ENCODE data around the gene IFNL2. TPM values are rescaled to one million over a fixed set of nuclear protein-coding genes. Genes with fewer than 3 reads are reported as not detected.

Gene IFNL2
- total and polyA plus RNA-seq, 9 of the 15 experiments (the other 6 are each of a cell fraction or from before 2014, with no cell fraction given), result not detected

GRCh38 chr19:39308531-39309304 lies 40.5 kb downstream of the IFNL2 start (continued):
- no peak for TF ChIP-seq ZNF518B (CRISPR knock-in tag; IDR thresholded peaks at IDR 0.05)
- no peak for TF ChIP-seq RNF219 (CRISPR knock-in tag; IDR thresholded peaks at IDR 0.05)
- 0 out of 2 replicates have a peak, but pooled peaks have one; percentile 16 for TF ChIP-seq CC2D1A (IDR thresholded peaks at IDR 0.05)
- no peak for TF ChIP-seq GATAD2A (IDR thresholded peaks at IDR 0.05)
- no peak for TF ChIP-seq NCOA4 (IDR thresholded peaks at IDR 0.05; ENCODE audit: partially characterized antibody)
- no peak for TF ChIP-seq ZBTB12 (CRISPR knock-in tag; IDR thresholded peaks at IDR 0.05)
- TF ChIP-seq NCOA6 (IDR thresholded peaks at IDR 0.05), result no peak
- TF ChIP-seq HSF4 (CRISPR knock-in tag; IDR thresholded peaks at IDR 0.05; ENCODE audit: borderline replicate concordance), result no peak
- TF ChIP-seq ATF6 (CRISPR knock-in tag; IDR thresholded peaks at IDR 0.05), result no peak
- no peak for TF ChIP-seq PHTF2 (CRISPR knock-in tag; IDR thresholded peaks at IDR 0.05)
- TF ChIP-seq CREB1 (IDR thresholded peaks at IDR 0.05), result no peak
- TF ChIP-seq CREB1 (CRISPR knock-in tag; IDR thresholded peaks at IDR 0.05), result 0 out of 2 replicates have a peak, but pooled peaks have one; percentile 36
- TF ChIP-seq NCOR1 (IDR thresholded peaks at IDR 0.05), result peak; percentile 62
- peak in 1 of 2 experiments; percentile 52; a peak in 1 of 4 replicates for TF ChIP-seq TEAD1 (CRISPR knock-in tag; IDR thresholded peaks at IDR 0.05)
- no peak for TF ChIP-seq MCM2 (IDR thresholded peaks at IDR 0.05; ENCODE audit: low read depth)

Data from K562 (cell line).